Activated CD4-positive, CD25-positive, alpha-beta regulatory T cell treated with anti-CD3 and anti-CD28 coated beads, Interleukin-2, amount 50 U/mL, for 72 hours (primary cell): ENCODE measurements around the gene CNTNAP1.

Source experiments
- DNase-seq: peaks from one replicate; pipeline ENCODE4 v3.0.0; 2021

The CNTNAP1 gene

DNA sequence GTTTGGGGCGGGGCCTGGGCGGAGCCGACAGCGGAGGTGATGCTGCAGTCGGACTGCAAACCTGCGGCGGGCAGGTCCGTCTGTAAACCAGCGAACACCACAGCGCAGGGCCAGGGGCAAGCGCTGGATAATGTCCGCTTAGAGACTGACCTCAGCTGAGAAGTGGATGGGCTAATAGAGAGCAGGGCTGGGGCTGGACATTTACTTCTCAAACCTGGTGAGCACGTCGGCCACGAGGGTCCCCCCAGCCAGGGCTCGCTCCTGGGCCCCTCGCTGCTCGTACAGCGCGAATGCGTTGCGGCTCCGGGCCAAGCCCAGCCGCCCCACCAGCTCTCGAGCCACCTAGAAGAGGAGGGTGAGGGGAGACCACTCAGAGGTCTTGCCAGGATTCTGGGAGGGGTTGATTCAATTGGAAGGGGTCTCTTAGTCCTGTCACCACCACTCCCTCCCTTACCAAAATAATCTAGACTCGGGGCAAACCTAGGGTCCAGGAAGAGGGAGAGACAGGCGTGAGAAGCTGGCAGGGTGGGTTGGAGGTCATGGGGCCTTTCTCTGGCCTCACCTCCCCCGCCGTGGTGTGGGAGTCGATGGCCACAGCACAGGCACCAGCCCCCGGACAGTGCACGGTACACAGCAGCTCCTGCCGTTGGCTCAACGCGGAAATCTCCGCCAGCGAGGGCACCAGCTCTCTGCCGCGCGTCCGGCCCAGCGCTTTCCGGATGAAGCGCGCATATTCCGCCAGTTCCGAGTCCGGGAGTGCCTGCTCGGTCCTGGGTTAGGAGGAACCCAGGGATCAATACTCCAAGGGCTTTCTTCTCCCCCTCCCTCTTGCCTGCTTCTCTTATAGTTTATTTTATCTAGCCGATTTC lies 11.3 kb upstream of the CNTNAP1 start:
- no peak for DNase-seq

DNA sequence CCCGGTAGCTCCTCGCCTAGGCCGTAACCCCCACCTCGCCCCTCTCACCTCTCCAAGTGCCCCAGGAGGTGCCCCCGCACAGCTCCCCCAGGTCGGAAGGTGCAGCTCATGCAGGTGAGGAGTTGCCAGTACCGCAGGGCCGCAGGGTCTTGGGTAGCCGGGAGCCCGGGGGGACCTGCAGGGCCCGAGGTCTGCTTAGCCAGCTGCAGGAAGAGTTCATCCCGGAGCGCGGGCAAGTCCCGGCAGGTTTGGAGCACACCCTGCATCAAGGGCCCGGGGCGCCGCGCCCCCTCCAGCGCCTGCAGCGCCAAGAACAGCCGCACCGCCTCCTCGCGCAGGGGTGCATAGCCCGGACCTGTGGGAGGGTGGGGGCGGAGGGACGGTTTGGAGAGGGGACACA lies 10.3 kb upstream of the CNTNAP1 start:
- no peak for DNase-seq

DNA sequence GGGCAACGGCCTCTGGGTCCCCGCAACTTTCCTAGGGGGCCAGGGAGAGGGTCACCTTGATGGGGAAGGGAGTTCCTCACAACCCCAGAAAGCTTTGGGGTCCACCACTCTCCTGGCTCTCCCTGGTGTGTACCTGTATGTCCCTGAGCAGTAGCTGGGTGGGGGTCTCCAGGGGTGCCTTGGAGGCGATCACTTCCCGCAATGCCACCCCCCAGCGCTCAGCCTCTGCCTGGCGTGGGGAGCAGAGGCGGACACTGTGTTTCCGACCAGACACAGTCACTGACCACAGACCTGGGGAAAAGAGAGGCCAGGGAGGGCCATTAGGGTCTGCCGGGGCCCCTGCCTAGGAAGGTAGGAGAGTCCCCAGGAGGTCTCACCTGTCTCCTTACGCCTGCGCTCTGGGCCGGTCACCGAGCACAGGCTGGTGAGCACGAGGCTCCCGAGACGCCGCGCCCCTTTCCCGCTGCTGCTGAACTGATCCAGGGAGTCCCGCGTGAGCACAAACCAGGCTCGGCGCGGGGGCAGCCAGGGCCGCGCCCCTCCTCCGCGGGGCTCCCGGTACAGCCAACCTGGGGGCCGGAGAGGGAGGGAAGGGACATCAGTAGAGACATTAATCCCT lies 9.0 kb upstream of the CNTNAP1 start:
- DNase-seq, result no peak

GRCh38 chr17:42673885-42674754 lies 8.2 kb upstream of the CNTNAP1 start:
- no peak for DNase-seq

DNA sequence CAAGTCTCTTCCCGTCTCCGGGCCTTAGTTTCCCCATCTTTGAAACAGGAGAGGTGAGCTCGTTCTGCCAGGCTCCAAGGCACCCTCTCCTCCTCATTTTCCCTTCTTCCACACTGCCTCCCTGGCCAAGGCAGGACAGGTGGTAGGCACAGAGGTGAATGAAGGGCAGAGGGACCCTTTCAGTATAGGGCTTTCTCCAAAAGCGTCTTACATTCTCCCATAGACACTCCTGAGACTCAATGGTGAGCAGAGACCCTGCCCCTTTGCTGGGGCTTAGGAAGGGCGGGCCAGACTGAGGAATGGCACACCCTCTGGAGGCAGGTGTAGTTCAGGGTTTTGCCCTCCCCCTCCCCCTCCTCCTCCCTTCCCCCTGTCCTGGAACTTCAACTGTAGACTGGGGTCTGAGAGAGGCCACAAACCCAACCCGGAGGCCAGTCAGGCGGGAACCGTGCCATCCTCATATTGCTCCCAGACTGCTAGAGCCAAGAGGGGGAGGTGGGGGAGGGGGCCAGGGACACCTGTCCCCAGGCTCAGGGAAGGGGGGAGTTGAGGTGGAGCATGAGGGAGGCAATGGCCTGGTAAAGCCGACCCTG lies 7.5 kb upstream of the CNTNAP1 start:
- no peak for DNase-seq

GRCh38 chr17:42675348-42675964 lies 6.9 kb upstream of the CNTNAP1 start:
- DNase-seq, result no peak

DNA sequence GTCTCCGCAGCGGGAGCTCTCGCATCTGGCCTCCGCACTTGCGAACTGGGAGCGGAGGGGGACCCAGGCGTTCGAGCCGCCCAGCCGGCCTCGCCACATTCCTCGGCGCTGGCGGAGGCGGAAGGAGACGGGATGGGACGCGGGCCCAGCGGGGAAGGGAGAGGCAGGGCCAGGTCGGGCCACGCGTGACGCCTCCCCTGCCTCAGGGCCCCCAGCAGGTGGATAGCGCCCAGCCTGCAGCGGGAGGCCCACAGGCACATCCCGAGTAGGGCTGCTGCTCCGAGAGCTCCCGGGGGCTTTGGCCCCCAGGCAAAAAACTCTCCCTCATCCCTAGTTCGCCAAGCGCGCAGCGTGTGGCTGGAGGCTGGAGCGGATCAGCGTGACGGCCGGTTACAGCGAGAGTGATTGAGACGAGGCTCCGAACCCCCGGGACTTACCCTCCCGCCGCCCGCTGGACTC lies 6.3 kb upstream of the CNTNAP1 start:
- no peak for DNase-seq

DNA sequence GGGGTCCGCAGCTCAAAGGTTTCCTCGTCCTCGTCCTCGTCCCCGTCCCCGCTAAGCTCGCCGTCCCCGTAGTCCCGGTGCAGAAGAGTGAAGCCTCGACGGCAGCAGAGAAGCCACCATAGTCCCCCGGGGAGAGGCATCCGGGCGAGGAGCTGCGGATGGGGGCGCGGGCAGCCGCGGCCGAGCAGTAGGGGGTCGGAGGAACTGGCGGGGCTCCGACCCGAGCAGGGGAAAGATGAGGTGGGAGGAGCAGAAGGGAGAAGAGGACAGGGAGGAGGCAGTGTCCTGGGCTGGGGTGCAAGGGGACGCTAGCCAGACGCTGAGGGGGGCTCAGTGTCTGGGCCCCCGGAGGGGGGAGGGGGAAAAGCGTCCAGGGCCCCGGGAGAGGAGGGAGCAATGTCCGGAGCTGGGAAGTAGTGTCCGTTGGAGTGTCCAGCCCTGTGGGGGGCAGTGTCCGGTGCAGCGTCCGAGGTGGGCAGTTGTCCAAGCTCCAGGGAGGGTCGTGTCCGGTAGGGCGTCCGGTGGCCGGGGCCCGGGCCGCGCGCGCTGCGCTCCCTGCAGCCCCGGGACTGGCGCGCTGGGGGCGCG lies 5.8 kb upstream of the CNTNAP1 start, which contains the start of gene PLEKHH3:
PLEKHH3 (minus strand) TSS at position 571 of the 588 bp plus-strand sequence; CDS start at position 140, 431 bp downstream.
- peak; percentile 40 for DNase-seq

DNA sequence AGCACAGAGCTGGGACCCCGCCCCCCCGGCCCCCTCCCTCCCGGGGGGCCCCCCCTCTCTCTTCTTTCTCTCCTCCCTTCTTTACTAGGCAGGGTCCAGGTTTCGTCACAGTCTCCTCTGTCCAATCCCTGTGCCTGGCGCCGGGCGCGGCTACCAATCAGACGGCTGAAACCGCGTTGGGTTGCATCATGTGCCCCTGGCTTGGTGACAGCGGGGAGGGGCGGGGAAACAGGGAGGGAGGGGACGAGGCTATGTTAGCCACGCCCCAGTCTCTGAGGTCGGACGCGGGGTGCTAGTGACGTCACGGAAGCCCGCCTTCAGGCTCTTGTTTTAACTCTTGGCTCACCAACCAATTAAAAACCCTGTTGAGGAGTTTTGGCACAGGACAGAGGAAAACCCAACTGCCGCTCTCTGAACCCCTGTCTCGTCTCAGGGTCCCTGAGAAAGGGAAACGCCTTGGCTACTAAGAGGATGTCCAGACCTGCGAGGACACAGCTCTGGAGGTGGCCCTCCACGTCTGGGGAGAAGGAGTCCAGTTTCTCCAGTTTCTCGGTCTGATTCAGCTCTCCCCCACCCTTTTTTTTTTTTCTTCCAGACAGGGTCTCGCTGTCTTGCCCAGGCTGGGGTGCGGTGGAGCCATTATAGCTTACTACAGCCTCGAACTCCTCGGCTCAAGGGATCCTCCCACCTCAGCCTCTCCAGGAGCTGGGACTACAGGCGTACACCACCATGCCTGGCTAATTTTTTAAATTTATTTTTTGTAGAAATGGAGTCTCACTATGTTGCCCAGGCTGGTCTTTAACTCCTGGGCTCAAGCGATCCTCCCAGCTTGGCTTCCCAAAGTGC lies 5.1 kb upstream of the CNTNAP1 start:
- peak; percentile 92 for DNase-seq

DNA sequence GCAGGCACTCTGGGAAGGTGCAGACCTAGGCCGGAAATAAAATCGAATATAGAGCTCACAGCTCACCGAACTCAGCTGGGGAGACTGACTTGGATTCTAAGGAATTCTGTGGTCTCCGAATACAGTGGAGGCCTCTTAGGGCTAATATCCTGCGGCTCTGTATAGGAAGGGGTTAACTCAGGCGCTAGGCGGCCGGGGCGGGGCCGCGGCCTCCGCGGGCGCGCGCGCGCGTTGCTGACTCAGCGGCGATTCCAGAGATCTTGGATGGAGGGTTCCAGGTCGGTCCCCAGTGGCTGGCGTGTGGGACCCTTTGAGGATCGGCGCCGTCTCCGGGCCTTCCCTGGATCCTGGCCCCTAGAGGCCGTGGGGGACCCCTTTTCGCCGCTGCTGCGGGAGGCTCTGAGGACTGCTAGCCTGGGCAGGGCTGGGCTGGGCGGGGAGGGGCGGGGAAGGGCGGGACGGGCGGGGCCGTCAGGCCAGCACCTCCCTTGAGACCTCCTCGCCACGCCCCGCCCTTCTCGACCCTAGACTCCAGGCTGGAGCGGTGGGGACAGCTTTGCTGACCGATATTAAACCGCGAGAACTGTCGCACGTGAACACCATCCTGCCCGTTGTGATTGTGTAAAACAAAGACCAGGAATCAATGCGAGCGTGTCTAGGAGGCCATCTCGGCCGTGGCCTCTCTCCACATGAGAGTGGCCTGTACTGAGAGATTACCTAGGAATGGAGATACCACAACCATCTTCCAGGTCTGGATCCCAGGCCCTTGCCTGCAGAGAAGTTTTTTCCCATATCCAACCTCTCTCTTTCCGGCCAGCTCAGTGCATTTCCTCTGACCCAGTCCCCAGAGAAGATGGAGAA lies 4.2 kb upstream of the CNTNAP1 start:
- DNase-seq, result peak; percentile 85

- DNase-seq, result no peak
Measured at GRCh38 chr17:42678951-42679491, 3.3 kb upstream of the CNTNAP1 start.

DNA sequence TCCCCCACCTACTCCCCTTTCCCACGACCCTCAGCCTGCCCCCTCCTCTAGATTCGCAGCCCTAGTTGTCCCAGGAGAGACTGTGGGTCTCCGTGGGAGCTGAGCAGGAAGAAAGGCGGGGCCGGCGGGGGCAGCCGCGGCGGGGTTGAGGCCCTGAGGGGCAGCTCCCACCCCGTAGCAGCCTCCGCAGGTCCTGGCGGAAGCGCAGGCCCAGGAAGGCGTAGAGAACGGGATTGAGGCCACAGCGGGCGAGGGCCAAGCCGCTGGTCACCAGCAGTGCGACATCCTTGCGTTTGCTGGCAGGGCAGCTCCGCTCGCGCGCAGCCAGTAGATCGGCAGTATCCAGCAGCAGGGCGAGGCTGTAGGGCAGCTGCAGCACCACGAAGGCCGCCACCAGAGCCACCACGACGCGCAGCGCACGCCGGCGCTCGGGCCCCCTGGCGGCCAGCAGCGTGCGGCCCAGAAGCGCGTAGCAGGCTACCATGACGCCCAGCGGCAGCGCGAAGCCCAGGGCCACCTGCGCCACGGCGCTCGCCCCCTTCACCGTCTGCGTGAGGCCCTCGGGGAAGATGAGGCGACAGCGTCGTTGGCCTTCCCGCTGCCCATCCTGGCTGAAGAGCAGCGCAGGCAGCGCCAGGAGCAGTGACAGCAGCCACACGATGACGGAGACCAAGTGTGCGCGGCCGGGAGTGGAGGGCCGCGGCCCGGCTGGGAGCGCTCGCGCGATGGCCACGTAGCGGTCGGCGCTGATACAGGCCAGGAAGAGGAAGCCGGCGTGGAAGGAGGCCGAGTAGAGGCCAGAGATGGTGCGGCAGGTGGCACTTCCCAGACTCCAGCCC lies 2.6 kb upstream of the CNTNAP1 start:
- peak; percentile 78 for DNase-seq

DNA sequence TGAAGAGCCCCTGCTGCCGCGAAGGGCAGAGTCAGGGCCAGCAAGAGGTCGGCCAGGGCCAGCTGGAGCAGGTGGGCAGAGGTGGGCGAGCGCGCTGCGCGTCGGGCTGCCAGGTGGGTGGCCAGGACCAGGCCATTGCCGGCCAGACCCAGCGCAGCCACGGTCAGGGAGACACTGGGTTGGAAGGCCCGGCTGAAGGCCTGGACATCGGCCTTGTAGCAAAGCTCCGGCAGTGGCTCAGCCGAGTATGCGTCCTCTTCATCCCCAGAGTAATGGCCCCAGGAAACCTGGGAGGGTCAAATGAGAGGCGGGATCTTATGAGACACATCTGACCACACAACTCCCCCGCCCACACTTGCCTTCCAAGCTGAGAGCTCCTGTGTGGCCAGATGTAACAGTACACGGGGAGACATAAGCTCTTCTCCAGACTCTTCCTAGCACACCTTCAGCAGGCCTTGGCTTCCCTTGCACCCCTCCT lies 2.0 kb upstream of the CNTNAP1 start:
- no peak for DNase-seq

DNA sequence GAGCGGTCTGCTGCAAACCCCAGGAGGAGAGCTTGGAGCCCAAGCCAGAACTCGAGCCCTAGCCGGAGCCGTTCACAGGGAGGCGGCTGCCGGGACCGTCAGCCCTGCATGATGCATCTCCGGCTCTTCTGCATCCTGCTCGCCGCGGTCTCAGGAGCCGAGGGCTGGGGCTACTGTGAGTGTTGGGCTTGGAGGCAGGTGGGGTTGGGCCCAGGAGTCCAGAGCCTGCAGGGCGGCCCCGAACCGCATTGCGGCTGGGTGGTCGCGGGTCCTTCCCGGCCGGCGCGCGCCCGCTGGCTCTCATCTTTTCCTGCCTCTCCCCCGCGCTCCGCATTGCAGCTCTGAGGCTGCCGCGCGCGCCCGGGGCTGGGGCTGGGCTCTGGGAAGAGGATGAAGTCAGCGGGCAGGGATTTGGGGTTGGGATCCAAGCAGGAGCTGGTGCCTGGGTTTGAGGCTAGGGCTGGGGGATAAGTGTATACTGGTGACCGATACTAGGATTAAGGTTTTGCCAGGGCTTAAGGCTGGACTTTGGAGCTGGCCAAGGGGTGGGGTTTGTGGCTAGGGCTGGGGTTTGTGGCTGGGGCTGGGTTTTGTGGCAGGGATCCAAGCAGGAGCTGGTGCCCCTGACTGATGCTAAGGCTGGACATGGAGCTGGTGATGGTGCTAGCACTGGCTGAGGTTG lies 532 bp downstream of the CNTNAP1 start:
- no peak for DNase-seq

DNA sequence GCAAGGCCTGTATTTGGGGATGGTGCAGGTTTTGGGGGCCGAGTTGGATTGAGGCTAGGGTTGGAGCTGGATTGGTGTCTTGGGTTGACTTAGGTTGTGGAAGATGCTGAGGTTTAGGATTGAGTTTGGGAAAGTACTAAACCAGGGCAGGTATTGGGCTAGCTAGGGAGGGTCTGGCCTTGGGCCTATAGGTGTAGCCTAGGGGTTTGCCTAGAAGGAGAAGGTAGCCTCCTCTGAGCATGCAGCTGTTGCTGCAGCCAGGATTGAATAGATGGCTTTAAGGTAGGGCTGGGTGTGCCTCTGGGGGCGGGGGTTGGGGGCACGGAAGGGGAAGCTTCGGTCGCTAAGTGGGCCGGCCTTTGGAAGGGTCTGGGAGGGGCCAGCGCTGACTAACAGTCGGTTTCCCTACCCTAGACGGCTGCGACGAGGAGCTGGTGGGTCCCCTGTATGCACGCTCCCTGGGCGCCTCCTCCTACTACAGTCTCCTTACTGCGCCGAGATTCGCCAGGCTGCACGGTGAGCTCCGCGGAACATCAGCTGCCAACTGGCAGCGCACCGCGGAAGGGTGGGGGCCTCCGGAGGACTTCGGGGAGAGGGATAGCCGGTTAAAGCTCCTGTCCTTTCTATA lies 1.2 kb downstream of the CNTNAP1 start:
- no peak for DNase-seq

DNA sequence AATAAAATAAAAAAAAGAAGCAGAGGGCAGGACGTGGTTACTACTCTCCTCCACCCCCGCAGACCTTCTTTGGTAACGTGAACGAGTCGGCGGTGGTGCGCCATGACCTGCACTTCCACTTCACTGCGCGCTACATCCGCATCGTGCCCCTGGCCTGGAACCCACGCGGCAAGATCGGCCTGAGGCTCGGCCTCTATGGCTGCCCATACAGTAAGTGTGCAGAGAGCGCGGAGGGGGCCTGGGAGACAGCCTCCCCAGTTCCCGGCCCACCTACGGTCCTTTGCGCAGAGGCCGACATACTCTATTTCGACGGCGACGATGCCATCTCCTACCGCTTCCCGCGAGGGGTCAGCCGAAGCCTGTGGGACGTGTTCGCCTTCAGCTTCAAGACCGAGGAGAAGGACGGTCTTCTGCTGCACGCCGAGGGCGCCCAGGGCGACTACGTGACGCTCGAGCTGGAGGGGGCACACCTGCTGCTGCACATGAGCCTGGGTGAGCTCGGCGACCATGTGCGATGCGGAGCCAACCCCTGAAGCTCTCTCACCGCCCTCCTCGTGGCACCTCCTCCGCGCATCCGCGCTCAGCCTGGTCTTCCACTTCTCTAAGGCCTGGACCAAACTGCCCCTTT lies 2.7 kb downstream of the CNTNAP1 start:
- DNase-seq, result no peak

DNA sequence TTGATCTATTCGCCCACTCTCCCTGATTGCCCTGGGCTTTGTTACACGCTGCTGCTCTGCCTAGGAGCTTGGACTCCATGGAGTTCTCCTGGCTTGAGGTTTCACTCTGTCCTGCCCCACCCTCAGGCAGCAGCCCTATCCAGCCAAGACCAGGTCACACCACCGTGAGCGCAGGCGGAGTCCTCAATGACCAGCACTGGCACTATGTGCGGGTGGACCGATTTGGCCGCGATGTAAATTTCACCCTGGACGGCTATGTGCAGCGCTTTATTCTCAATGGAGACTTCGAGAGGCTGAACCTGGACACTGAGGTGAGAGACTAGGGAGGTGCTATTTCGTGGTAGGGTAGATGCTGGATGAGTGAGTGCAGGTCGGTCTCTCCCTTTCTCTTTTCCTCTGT lies 3.5 kb downstream of the CNTNAP1 start:
- DNase-seq, result no peak
